Gastrocnemius medialis (tissue), 4 donors: Measurements from ENCODE around the gene MYO15A.

ENCODE experiments used
- CTCF ChIP-seq, 5 experiments: fragments of 450-650 bp in 3 of 5; fragments of 200-600 bp in 2 of 5; sonication (generic) in 2 of 5; IDR thresholded peaks in 4 of 5; conservative IDR thresholded peaks in 1 of 5; 1 replicate in 4 of 5; 2 replicates in 1 of 5; pipeline ENCODE4 v1.5.1; 2016 to 2019; ENCODE audit warnings: antibody characterized with exemption in 5 of 5, mild to moderate bottlenecking in 3 of 5, moderate library complexity in 3 of 5
- POLR2A ChIP-seq, 2 donors: fragments of 450-650 bp; IDR thresholded peaks; one replicate each; pipeline ENCODE4 v1.6.1; 2017; ENCODE audit warnings: antibody characterized with exemption in 2 of 2, mild to moderate bottlenecking in 2 of 2, moderate library complexity in 2 of 2

- TF ChIP-seq CTCF (IDR thresholded peaks at IDR 0.05 in 4 of 5, conservative IDR thresholded peaks at IDR 0.05 in 1 of 5) (no peak), POLR2A (IDR thresholded peaks at IDR 0.05) (no peak)
These were observed 78.0 kb downstream of the MYO15A start for GRCh38 chr17:18186627-18186982.
